Loucy (cell line): ENCODE results near the gene GSE1.

ENCODE experiments used
- H2AFZ ChIP-seq: fragments of 200-600 bp; sonication (generic); 2 replicates; pipeline ENCODE4 v1.6.0; 2016; ENCODE audit warnings: antibody characterized with exemption, mild to moderate bottlenecking, low read length, moderate library complexity
- H3F3A ChIP-seq: fragments of 200-600 bp; 2 replicates; pipeline ENCODE4 v1.6.0; 2016; ENCODE audit warnings: antibody characterized with exemption, low read depth, mild to moderate bottlenecking
- H3K27me3 ChIP-seq: fragments of 200-600 bp; sonication (generic); 2 replicates; pipeline ENCODE4 v1.6.1; 2014; ENCODE audit warnings: low read length, mild to moderate bottlenecking; ENCODE audit not compliant: insufficient read depth, poor library complexity, severe bottlenecking
- H3K36me3 ChIP-seq: fragments of 200-600 bp; sonication (generic); 2 replicates; pipeline ENCODE4 v1.6.1; 2016; ENCODE audit warnings: low read length; ENCODE audit not compliant: insufficient read depth
- H3K4me1 ChIP-seq: fragments of 200-600 bp; sonication (generic); 2 replicates; pipeline ENCODE4 v1.5.1; 2014; ENCODE audit warnings: low read length, mild to moderate bottlenecking; ENCODE audit not compliant: insufficient read depth, poor library complexity, severe bottlenecking
- H3K4me2 ChIP-seq: fragments of 200-600 bp; sonication (generic); 2 replicates; pipeline ENCODE4 v1.6.0; 2014; ENCODE audit warnings: antibody characterized with exemption, low read length, low read depth, mild to moderate bottlenecking; ENCODE audit not compliant: poor library complexity, severe bottlenecking
- H3K4me3 ChIP-seq: fragments of 200-600 bp; sonication (generic); 2 replicates; pipeline ENCODE4 v1.5.1; 2014; ENCODE audit warnings: low read length, mild to moderate bottlenecking, mixed read lengths; ENCODE audit not compliant: poor library complexity, severe bottlenecking
- H3K79me2 ChIP-seq: fragments of 200-600 bp; sonication (generic); 2 replicates; pipeline ENCODE4 v1.6.1; 2014; ENCODE audit warnings: low read length; ENCODE audit not compliant: insufficient read depth
- H3K9ac ChIP-seq: fragments of 200-600 bp; sonication (generic); 2 replicates; pipeline ENCODE4 v1.6.0; 2014; ENCODE audit warnings: mild to moderate bottlenecking, low read depth, low read length, moderate library complexity; ENCODE audit not compliant: poor library complexity, severe bottlenecking
- H3K9me2 ChIP-seq: fragments of 200-600 bp; sonication (generic); replicated peaks from 2 replicates; pipeline ENCODE4 v1.6.1; 2016; ENCODE audit warnings: low read depth, low read length, mixed read lengths
- H3K9me3 ChIP-seq: fragments of 200-600 bp; sonication (generic); 2 replicates; pipeline ENCODE4 v1.6.1; 2014; ENCODE audit warnings: mild to moderate bottlenecking, antibody characterized with exemption, low read length, low read depth; ENCODE audit not compliant: insufficient read depth
- H4K20me1 ChIP-seq: fragments of 200-600 bp; sonication (generic); 2 replicates; pipeline ENCODE4 v1.6.0; 2014; ENCODE audit warnings: antibody characterized with exemption, low read length, mild to moderate bottlenecking; ENCODE audit not compliant: insufficient read depth, poor library complexity, severe bottlenecking
- EZH2phosphoT487 ChIP-seq: fragments of 200-600 bp; IDR thresholded peaks from 2 replicates; pipeline ENCODE4 v1.6.1; 2018; ENCODE audit warnings: antibody characterized with exemption, mild to moderate bottlenecking, moderate library complexity, borderline replicate concordance
- TF ChIP-seq, protein P1 (sequence below): fragments of 200-600 bp; sonication (generic); conservative IDR thresholded peaks from 2 replicates; pipeline ENCODE4 v1.5.1; 2014; ENCODE audit warnings: mild to moderate bottlenecking, antibody characterized with exemption, low read length

GSE1 gene

DNA sequence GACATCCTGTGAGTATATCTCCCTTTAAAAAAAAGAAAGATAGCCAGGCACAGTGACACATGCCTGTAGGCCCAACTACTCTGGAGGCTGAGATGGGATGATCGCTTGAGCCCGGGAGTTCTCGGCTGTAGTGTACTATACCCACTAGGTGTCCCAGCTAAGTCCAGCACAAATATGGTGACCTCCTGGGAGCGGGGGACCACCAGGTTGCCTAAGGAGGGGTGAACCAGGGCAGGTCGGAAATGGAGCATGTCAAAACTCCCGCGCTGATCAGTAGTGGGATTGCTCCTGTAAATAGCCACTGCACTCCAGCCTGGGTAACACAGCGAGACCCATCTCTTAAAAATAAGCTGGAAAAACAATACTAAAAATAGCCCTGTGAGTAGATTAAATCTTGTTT, 46.2 kb downstream of the GSE1 start:
- peaks cover 47% of the 10 kb centered on the region for H4K20me1 ChIP-seq
- H3K9me2 ChIP-seq: no peaks in the 10 kb centered on the region
- TF ChIP-seq EZH2phosphoT487: no peak
- TF ChIP-seq, protein P1, sequence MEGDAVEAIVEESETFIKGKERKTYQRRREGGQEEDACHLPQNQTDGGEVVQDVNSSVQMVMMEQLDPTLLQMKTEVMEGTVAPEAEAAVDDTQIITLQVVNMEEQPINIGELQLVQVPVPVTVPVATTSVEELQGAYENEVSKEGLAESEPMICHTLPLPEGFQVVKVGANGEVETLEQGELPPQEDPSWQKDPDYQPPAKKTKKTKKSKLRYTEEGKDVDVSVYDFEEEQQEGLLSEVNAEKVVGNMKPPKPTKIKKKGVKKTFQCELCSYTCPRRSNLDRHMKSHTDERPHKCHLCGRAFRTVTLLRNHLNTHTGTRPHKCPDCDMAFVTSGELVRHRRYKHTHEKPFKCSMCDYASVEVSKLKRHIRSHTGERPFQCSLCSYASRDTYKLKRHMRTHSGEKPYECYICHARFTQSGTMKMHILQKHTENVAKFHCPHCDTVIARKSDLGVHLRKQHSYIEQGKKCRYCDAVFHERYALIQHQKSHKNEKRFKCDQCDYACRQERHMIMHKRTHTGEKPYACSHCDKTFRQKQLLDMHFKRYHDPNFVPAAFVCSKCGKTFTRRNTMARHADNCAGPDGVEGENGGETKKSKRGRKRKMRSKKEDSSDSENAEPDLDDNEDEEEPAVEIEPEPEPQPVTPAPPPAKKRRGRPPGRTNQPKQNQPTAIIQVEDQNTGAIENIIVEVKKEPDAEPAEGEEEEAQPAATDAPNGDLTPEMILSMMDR: no peak
- no peaks in the 10 kb centered on the region for H3K4me1 ChIP-seq
- H3K9me3 ChIP-seq: no peaks in the 10 kb centered on the region
- H3F3A ChIP-seq: no peaks in the 10 kb centered on the region
- no peak overlapping the region for H3K4me3 ChIP-seq
- peaks cover 98% of the 10 kb centered on the region for H3K36me3 ChIP-seq
- no peak overlapping the region for H3K9ac ChIP-seq
- H3K79me2 ChIP-seq: peaks cover 3% of the 10 kb centered on the region; the same call in 1 of the 2 replicates
- no peak overlapping the region for H3K4me2 ChIP-seq
- H2AFZ ChIP-seq: no peak overlapping the region
- H3K27me3 ChIP-seq: no peaks in the 10 kb centered on the region

- no peaks in the 10 kb centered on the region for H3F3A ChIP-seq
- H2AFZ ChIP-seq: no peak overlapping the region
- H3K4me2 ChIP-seq: no peak overlapping the region
- H3K4me1 ChIP-seq: no peaks in the 10 kb centered on the region
- no peak for TF ChIP-seq EZH2phosphoT487
- TF ChIP-seq, protein P1: peak; percentile 95
- H3K9ac ChIP-seq: no peak overlapping the region
- H3K9me2 ChIP-seq: no peaks in the 10 kb centered on the region
- H3K27me3 ChIP-seq: no peaks in the 10 kb centered on the region
- no peaks in the 10 kb centered on the region for H3K9me3 ChIP-seq
- peaks cover 98% of the 10 kb centered on the region for H3K36me3 ChIP-seq
- no peak overlapping the region for H3K4me3 ChIP-seq
- no peaks in the 10 kb centered on the region for H3K79me2 ChIP-seq
- peaks cover 45% of the 10 kb centered on the region for H4K20me1 ChIP-seq
Measured at GRCh38 chr16:85659805-85660511, 46.8 kb downstream of the GSE1 start.

DNA sequence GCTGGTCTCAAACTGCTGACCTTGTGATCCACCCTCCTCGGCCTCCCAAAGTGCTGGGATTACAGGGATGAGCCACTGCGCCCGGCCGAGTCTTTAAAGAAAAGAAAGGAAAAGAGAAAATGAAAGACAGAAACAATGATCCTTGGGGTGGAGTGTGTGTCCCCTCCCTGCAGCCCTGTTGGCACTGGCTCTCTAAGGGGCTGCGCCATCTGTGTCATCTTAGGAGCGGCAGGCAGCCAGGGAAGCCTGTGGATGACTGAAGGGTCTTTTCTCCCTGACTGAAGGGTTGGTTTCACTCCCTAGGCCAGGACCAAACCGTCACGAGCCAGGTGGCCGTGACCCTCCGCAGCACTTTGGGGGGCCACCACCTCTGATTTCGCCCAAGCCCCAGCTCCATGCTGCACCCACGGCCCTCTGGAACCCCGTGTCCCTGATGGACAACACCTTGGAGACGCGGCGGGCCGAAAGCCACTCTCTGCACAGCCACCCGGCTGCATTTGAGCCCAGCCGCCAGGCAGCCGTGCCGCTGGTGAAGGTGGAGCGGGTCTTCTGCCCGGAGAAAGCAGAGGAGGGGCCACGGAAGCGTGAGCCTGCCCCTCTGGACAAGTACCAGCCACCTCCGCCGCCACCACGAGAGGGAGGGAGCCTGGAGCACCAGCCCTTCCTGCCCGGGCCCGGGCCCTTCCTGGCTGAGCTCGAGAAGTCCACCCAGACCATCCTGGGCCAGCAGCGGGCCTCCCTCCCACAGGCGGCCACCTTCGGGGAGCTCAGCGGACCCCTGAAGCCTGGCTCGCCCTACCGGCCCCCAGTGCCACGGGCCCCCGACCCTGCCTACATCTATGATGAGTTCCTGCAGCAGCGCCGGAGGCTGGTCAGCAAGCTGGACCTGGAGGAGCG, 48.0 kb downstream of the GSE1 start:
- TF ChIP-seq, protein P1: no peak
- no peak for TF ChIP-seq EZH2phosphoT487
- no peak overlapping the region for H3K9ac ChIP-seq
- H2AFZ ChIP-seq: no peak overlapping the region
- H3K4me2 ChIP-seq: no peak overlapping the region
- no peak overlapping the region for H3K4me3 ChIP-seq
- H3K9me2 ChIP-seq: no peaks in the 10 kb centered on the region
- no peaks in the 10 kb centered on the region for H3K27me3 ChIP-seq
- H3K4me1 ChIP-seq: no peaks in the 10 kb centered on the region
- no peaks in the 10 kb centered on the region for H3F3A ChIP-seq
- no peaks in the 10 kb centered on the region for H3K79me2 ChIP-seq
- peaks cover 98% of the 10 kb centered on the region for H3K36me3 ChIP-seq
- H3K9me3 ChIP-seq: no peaks in the 10 kb centered on the region
- peaks cover 35% of the 10 kb centered on the region for H4K20me1 ChIP-seq
